GM19468 (cell line): ENCODE results near the gene RHOD.

Experiments used
- ATAC-seq: cut with Tn5 transposase; IDR thresholded peaks from one replicate; pipeline ENCODE4 v1.9.1; 2021; ENCODE audit warnings: mild to moderate bottlenecking, moderate library complexity, moderate number of reproducible peaks; ENCODE audit not compliant: unreplicated experiment; ENCODE audit errors: extremely low read depth

The RHOD gene

DNA sequence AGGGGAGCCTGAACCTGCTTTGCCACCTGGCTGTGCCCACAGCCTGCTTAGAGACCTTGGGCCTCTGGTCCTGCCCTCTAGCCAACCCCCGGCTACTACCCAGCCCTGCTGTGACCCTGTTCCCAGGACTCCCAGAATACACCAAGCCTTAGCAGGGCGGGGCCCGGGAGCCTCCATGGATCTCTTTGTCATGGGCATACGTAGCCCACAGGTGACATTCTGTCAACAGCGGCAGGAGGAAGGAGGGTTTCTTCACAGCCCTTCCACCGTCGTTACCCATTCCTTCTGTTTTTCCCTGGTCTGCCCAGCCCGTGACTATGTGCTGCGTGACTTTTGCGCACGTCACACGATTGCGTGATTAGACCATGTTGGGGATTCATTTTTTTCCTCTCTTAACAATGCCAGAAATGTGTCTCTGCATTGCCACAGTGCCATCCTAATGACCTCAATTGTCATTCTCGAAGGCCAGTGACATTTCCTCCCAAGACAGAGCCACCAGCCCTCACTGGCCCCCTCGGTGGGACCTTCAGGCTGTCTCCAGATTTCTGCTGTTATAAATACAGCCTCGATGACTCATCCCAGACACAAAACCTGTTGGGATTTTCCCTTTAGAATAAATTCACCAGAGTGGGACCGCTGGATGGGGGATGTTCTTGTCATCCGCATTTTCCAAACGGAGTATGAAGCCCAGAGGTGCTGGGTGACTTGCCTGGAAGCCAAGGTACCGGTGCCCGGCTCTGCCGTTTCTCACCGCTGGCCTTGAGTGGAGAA lies 24.7 kb upstream of the RHOD start:
- ATAC-seq = no peak

- no peak for ATAC-seq
Measured at GRCh38 chr11:67032830-67033551, 23.7 kb upstream of the RHOD start.

GRCh38 chr11:67033661-67034166 lies 22.9 kb upstream of the RHOD start:
- no peak for ATAC-seq

- no peak for ATAC-seq
Measured at GRCh38 chr11:67034350-67034749, 22.3 kb upstream of the RHOD start.

- no peak for ATAC-seq
Measured at GRCh38 chr11:67040147-67040546, 16.5 kb upstream of the RHOD start.

GRCh38 chr11:67041602-67042001 lies 15.0 kb upstream of the RHOD start:
- ATAC-seq = no peak

GRCh38 chr11:67043572-67044349 lies 12.9 kb upstream of the RHOD start:
- ATAC-seq = no peak

DNA sequence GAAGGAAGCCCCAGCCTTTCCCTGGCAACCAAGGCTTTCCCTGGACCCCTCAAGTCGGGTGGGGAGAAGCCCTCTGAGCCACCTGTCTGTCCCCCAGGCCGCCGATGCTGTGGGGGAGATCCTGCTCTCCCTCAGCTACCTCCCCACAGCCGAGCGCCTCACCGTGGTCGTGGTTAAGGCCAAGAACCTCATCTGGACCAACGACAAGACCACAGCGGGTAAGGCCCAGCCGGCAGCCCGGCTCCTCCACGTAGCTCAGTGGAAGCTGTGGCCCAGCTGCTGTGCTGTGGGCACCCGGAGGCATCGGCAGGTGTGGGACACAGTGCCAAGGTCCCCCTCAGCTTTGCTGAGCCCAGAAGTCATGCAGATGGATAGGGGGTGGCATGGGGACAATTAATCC lies 12.2 kb upstream of the RHOD start:
- ATAC-seq = no peak

GRCh38 chr11:67045314-67045713 lies 11.3 kb upstream of the RHOD start:
- no peak for ATAC-seq

- no peak for ATAC-seq
Measured at GRCh38 chr11:67048515-67049130, 8.0 kb upstream of the RHOD start.

- no peak for ATAC-seq
Measured at GRCh38 chr11:67050139-67050538, 6.5 kb upstream of the RHOD start.

DNA sequence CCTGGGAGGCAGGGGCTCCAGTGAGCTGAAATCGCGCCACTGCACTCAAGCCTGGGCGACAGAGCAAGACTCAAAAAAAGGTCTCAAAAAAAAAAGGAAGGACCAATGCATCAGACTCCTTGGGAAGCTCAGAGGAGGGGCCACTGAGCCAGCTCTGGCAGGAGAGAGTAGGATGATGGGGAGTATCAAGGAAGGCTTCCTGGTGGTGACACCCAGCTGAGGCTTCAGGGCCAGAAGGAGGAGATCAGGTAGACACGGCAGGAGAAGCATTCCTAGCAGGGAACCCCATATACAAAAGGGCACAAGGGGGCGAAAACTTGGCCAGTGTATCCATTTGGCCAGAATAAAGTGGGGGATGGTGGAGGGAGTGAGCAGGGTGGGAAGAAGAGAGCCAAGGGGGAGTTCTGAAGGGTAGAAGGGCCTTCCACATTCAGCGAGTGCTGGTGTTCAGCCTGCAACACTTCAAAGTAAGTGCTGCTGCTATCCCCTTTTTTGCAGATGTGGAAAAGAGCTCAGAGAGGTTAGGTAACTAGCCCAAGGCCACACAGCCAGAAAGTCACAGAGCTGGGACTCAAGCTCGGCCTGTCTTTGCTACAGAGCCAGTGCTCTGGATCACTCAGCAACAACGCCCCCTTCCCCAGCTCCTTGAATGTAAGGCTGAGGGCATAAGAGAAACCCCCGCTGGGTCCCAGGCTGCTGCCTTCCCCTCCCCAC lies 5.3 kb upstream of the RHOD start:
- no peak for ATAC-seq

GRCh38 chr11:67051945-67052488 lies 4.6 kb upstream of the RHOD start:
- no peak for ATAC-seq

- no peak for ATAC-seq
Measured at GRCh38 chr11:67052891-67053290, 3.8 kb upstream of the RHOD start.

DNA sequence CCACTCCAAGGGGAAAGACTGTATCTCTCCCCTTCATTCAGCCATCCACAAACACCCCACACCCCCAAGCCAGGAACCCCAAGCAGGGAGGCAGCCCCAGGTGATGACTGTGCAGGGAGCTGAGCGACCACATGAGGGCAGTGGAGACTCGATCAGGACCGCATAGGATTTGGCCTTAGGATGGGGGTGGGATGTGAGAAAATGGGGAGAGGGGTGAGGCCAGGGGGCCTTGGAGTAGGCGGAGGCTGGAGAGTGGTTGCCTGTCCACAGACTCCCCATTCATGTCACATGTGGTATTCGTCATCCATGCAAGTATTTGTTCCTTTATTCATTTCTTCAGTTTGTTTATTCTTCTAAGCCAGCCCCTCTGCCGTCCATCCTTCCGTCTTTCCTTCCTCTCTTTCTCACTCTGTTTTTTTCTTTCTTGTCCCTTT lies 2.7 kb upstream of the RHOD start:
- no peak for ATAC-seq

GRCh38 chr11:67054346-67054835 lies 2.3 kb upstream of the RHOD start:
- ATAC-seq = no peak

GRCh38 chr11:67054836-67055523 lies 1.7 kb upstream of the RHOD start:
- ATAC-seq = no peak

DNA sequence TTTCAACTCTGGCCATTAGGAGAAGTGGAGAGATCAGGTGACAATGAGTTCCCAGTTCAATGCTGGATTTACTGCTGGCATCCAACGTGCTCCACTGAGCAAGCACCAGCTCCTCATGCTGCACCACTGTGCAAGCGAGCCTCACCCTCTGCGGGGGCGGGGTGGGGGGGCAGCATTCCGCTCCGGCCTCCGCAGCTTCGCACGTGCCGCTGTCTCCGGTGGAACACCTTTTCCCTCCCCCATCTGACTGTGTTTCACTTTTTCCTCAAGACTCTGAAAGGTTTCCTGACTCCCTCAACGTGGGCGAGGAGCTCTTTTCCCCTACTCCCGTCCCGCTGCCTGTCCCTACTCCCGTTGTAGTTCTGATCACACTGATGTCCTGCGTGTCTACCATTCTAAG lies 835 bp upstream of the RHOD start:
- no peak for ATAC-seq

DNA sequence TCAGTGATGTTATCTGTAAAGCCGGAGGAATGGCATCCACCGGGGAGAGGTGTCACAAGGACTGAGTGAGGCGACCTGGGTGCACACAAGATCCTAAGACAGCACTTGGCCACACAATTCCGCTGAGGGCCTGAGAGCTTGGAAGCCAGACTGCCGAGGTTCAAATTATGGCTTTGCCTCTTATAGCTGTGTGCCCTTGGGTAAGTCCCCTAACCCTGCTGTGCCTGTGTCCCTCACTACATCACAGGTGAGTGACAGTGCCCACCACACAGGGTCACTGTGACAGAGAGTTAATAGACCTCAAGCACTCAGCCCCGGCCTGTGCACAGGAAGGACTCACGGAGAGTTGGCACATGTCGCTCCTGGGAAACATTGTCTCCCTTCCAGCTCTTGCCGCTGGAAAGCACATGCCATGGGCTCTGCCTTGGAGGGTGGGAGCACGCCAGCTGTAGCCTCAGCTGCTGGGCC lies 592 bp downstream of the RHOD start:
- ATAC-seq = no peak
